Stimulated activated CD4-positive, alpha-beta T cell treated with anti-CD3 and anti-CD28 coated beads, Interleukin-12 subunit alpha, Interleukin-12 subunit beta, amount 100 ng/mL, for 48 hours (primary cell): Measurements from ENCODE around the gene BATF.
A peak's percentile ranks its signal among the peaks of the same experiment; 100 is the strongest.
"Not testable (repeated sequence)": the region's sequence is repeated elsewhere in the genome, so short reads cannot be mapped to it uniquely, and the experiment has no call there.

Experiments
- DNase-seq, 3 donors: peaks; one replicate each; pipeline ENCODE4 v3.0.0-alpha.2; 2020; ENCODE audit warnings: low read depth in 2 of 3, low spot score in 1 of 3

The BATF gene, protein sequence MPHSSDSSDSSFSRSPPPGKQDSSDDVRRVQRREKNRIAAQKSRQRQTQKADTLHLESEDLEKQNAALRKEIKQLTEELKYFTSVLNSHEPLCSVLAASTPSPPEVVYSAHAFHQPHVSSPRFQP

GRCh38 chr14:75522224-75522982, at the start of gene BATF:
TSS of gene BATF (plus strand) at chr14:75522469. CDS start at chr14:75522683, 214 bp downstream.
- peak in 2 of 3 donors; percentile 63 for DNase-seq

DNA sequence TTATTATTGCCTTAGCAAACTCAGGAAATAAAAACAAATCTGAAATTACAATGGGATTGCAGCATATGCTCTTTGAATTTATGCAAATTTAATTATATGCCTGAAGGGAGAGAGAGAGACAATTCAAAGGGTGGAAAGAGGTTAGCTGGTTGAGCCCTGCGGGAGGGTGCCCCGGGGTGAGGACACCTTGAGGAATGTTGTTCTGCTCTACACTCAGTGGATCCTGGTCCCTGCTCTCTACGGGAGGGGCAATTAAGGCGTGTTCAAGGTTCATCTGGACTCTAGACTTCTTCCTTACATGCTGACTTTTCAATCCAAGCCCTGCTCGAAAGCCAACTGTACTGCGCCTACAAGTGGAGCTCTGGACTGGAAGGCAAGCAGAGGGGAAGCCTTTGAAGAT, 48.1 kb upstream of the BATF start:
- not testable (repeated sequence) for DNase-seq

GRCh38 chr14:75476274-75476995, 45.8 kb upstream of the BATF start:
- DNase-seq: no peak

GRCh38 chr14:75477881-75478280, 44.4 kb upstream of the BATF start:
- no peak for DNase-seq

DNA sequence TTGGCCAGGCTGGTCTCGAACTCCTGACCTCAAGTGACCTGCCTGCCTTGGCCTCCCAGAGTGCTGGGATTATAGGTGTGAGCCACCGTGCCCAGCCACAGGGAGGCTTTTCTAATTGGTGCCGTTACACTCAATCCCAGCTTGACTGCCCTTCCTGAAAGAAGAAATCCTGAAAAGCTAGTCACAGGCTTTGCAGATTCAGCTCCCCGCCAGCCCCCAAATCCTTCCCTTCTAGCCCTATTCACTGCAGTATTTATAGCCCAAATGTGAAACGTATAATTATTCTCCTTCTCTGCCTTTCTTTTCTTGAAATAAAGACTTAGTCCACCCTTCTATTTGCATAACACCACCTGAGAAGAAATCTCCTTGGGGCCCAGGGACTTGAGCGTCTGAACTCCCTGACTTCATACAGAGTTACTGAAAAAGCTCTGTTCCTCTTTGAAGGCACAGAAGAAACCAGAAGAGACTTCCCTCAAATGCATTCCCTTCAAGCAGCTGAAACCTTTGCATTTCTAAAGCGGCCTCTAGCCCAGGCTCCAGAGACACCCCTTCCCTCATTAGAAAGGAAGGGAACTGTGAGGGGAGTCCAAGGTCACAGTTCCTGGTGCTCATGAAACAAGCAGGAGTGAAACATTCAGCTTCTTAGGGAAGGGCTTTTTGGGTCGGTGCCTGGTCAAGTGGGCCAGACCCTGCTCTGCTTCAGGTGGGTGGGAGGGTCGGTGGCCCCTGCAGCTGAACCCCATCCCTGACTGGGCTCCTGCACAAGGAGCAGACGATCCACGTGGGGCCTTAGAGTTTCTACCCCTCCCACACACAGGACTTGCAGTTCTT, 42.3 kb upstream of the BATF start:
- no peak for DNase-seq

DNA sequence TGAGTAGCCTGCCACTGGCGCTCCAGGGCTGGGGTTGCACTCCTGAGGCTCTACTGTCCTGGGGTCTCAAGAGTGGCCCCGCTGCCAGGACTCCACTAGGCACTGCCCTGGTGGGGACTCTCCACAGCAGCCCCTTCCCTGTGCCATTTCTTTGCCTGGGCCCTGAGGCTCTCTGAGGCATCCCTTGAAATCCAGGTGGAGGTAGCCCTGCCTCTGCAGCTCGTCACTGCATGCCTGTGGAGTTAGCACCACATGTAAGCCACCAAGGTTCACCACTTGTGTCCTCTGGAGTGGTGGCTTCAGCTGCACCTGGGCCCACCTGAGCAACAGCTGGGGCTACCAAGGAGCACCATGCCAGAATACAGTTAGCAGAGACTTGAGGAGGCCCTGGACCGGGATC, 39.9 kb upstream of the BATF start:
- no peak for DNase-seq

DNA sequence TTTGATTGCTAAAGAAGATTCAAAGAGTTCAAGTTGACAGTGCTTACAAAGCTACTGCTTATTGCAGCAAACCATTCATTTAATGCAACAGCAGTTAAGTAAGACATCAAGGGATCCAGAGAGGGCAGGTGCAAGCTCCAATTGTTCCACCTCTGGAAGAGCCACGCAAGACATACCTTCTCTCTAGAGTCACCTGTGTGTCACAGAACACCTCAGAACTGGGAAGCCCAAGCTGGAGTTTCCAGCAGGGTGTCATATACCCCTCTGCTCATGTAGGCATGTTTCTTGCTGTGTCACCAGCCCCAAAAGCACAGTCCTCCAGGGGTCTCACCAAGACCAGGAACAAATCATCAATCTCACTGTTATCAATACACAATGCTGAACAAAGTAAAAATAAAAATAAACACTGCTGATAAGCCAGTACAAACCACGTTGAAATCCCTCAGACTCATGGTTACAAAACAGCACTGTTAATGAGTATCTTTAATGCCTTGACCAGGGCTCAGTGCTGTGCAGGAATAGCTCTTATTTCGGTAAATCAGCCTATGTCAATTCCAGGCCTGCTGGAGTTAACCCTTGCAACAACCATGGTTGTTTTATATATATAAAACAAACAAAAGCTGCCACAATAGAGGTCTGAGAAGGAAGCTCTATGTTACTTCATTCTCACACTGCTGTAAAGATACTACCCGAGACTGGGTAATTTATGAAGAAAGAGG, 37.4 kb upstream of the BATF start:
- no peak for DNase-seq

- DNase-seq: no peak
These were observed 36.0 kb upstream of the BATF start for GRCh38 chr14:75486318-75486717.

GRCh38 chr14:75487155-75487671, 35.1 kb upstream of the BATF start:
- peak in 1 of 3 donors; percentile 14 for DNase-seq

- no peak for DNase-seq
These were observed 32.8 kb upstream of the BATF start for GRCh38 chr14:75489480-75489837.

GRCh38 chr14:75491376-75491978, 30.8 kb upstream of the BATF start:
- no peak for DNase-seq

DNA sequence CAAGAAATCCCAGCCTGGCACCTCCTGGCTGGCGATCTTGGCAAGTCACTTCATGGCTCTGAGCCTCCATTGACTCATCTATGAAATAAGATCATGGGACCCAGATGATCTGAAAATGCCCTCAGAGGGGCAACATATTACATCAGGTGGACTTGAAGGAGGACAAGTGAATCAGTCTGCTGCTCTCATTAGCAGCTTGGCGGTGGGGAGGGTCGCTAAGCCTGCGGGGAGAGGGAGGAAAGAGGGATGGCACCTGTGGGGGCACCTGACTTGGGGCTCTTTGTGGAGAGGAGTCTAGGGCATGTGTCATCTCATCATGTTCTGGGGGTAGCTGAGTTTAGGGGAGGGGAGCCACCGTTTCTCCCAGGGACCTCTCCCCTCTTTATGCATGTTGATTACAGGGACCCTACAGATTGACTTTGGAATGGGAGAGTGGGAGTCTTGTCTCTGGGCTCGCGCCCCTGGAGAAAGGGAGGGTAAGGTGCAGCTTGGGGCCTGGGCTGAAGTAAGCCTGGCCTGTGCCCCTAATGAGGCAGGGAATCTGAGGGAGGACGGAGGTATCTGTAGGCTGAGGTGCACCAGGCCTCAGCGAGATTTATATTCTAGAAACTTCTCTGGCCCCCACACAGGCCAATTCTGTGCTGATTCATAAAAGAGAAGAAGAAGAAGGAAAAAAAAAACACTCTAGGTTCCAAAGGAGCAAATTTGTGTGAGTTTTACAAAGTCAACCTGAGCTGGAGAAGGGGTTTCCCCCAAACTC, 29.3 kb upstream of the BATF start:
- no peak for DNase-seq

DNA sequence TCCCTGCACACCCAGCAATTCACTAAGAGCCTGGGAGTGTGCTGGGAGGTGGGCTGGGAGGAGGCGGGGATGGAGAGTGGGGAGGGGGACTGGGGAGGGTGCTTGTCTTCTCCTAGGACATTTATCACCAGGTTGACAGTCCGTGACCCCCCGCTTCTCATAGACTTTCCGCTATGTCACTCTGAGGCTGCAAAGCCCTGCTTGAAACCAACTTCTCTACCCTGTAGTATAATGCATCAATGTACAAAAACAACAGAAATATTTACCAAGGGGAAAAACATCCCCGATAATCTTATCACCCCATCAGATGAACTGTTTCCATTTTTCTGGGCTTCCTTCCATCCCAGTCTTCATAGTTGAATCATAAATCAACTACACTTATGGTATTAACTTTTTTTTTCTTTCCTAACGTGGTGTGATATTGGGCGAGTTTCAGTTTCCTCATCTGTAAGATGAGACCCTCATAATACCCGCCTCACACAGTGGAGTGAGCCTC, 28.6 kb upstream of the BATF start:
- no peak for DNase-seq

GRCh38 chr14:75494896-75495295, 27.4 kb upstream of the BATF start:
- no peak for DNase-seq

GRCh38 chr14:75495399-75495798, 26.9 kb upstream of the BATF start:
- DNase-seq: no peak

- no peak for DNase-seq
These were observed 26.4 kb upstream of the BATF start for GRCh38 chr14:75495882-75496281.

- DNase-seq: no peak
These were observed 25.5 kb upstream of the BATF start for GRCh38 chr14:75496755-75497154.

GRCh38 chr14:75497191-75497590, 25.1 kb upstream of the BATF start:
- DNase-seq: no peak

GRCh38 chr14:75497701-75498100, 24.6 kb upstream of the BATF start:
- DNase-seq: no peak
